Stimulated activated naive CD8-positive, alpha-beta T cell treated with anti-CD3 and anti-CD28 coated beads, Interleukin-15, amount 100 ng/mL, for 72 hours (primary cell): ENCODE data around the gene RFX8.
A peak's percentile ranks its signal among the peaks of the same experiment; 100 is the strongest.
"Not testable (repeated sequence)": the region's sequence is repeated elsewhere in the genome, so short reads cannot be mapped to it uniquely, and the experiment has no call there.

Source experiments
- ATAC-seq: fragments of 150-1000 bp; cut with Tn5 transposase; 2 replicates; pipeline ENCODE4 v1.10.0; 2021; ENCODE audit warnings: mild to moderate bottlenecking, moderate library complexity
- DNase-seq, 2 donors: peaks; one replicate each; pipeline ENCODE4 v3.0.0; 2021 to 2022
- H3K27ac Mint-ChIP-seq, 2 donors: one replicate each; pipeline ENCODE4 v1.8.0; 2022; ENCODE audit warnings: mild to moderate bottlenecking in 2 of 2, mixed read lengths in 2 of 2, moderate library complexity in 2 of 2
- H3K27me3 Mint-ChIP-seq: one replicate; pipeline ENCODE4 v1.8.0; 2022; ENCODE audit warnings: mixed read lengths
- H3K4me1 Mint-ChIP-seq: one replicate; pipeline ENCODE4 v1.8.0; 2022; ENCODE audit warnings: mild to moderate bottlenecking, mixed read lengths
- H3K4me3 Mint-ChIP-seq, 2 donors: one replicate each; pipeline ENCODE4 v1.8.0; 2022; ENCODE audit warnings: mild to moderate bottlenecking in 2 of 2, mixed read lengths in 2 of 2, moderate library complexity in 1 of 2
- H3K9me3 Mint-ChIP-seq, 2 donors: one replicate each; pipeline ENCODE4 v1.8.0; 2022; ENCODE audit warnings: mixed read lengths in 2 of 2

RFX8 gene

GRCh38 chr2:101367508-101367907 lies 107.4 kb downstream of the RFX8 start:
- Mint-ChIP-seq H3K4me3 (no peak overlapping the region), H3K27ac (no peak overlapping the region), H3K27me3 (no peaks in the 10 kb centered on the region), H3K4me1 (peaks cover 2% of the 10 kb centered on the region), H3K9me3 (no peaks in the 10 kb centered on the region)
- DNase-seq (no peak), ATAC-seq (no peak)

- no peak for ATAC-seq
- no peaks in the 10 kb centered on the region for H3K9me3 Mint-ChIP-seq
Observed at GRCh38 chr2:101364878-101365277, 110.0 kb downstream of the RFX8 start.

GRCh38 chr2:101362777-101363176 lies 112.1 kb downstream of the RFX8 start:
- Mint-ChIP-seq H3K27ac (no peak overlapping the region), H3K4me1 (peaks cover 18% of the 10 kb centered on the region), H3K4me3 (no peak overlapping the region), H3K9me3 (no peaks in the 10 kb centered on the region), H3K27me3 (no peaks in the 10 kb centered on the region)
- ATAC-seq, result no peak
- DNase-seq, result no peak

More at GRCh38 chr2:101364878-101365277, 110.0 kb downstream of the RFX8 start:
- Mint-ChIP-seq H3K27me3 (no peaks in the 10 kb centered on the region), H3K4me1 (peaks cover 18% of the 10 kb centered on the region), H3K27ac (no peak overlapping the region), H3K4me3 (no peak overlapping the region)
- DNase-seq, result no peak

- H3K9me3 Mint-ChIP-seq, result no peaks in the 10 kb centered on the region
- no peaks in the 10 kb centered on the region for H3K27me3 Mint-ChIP-seq
- DNase-seq (no peak), ATAC-seq (no peak)
- no peak overlapping the region for H3K4me3 Mint-ChIP-seq
- H3K4me1 Mint-ChIP-seq, result peaks cover 18% of the 10 kb centered on the region
- no peak overlapping the region for H3K27ac Mint-ChIP-seq
Observed at GRCh38 chr2:101362316-101362715, 112.6 kb downstream of the RFX8 start.

- no peak overlapping the region for H3K27ac Mint-ChIP-seq
Observed at GRCh38 chr2:101361522-101361921, 113.4 kb downstream of the RFX8 start.

GRCh38 chr2:101361121-101361520 lies 113.8 kb downstream of the RFX8 start:
- Mint-ChIP-seq H3K27me3 (no peaks in the 10 kb centered on the region), H3K27ac (no peak overlapping the region), H3K4me3 (no peak overlapping the region), H3K4me1 (peaks cover 18% of the 10 kb centered on the region), H3K9me3 (no peaks in the 10 kb centered on the region)
- ATAC-seq (no peak), DNase-seq (no peak)

More at GRCh38 chr2:101361522-101361921, 113.4 kb downstream of the RFX8 start:
- Mint-ChIP-seq H3K9me3 (no peaks in the 10 kb centered on the region), H3K4me1 (peaks cover 18% of the 10 kb centered on the region), H3K4me3 (no peak overlapping the region), H3K27me3 (no peaks in the 10 kb centered on the region)
- ATAC-seq, result peak; percentile 71
- no peak for DNase-seq

- Mint-ChIP-seq H3K27ac (no peak overlapping the region), H3K9me3 (no peaks in the 10 kb centered on the region), H3K27me3 (no peaks in the 10 kb centered on the region), H3K4me3 (no peak overlapping the region), H3K4me1 (peaks cover 18% of the 10 kb centered on the region)
- ATAC-seq (no peak), DNase-seq (no peak)
Observed at GRCh38 chr2:101360232-101360631, 114.7 kb downstream of the RFX8 start.

GRCh38 chr2:101359410-101359954 lies 115.4 kb downstream of the RFX8 start:
- Mint-ChIP-seq H3K27me3 (no peaks in the 10 kb centered on the region), H3K4me3 (no peak overlapping the region), H3K27ac (no peak overlapping the region), H3K9me3 (no peaks in the 10 kb centered on the region), H3K4me1 (peaks cover 18% of the 10 kb centered on the region)
- no peak for ATAC-seq
- DNase-seq, result no peak

GRCh38 chr2:101357376-101357775 lies 117.5 kb downstream of the RFX8 start:
- ATAC-seq (no peak), DNase-seq (no peak)
- Mint-ChIP-seq H3K9me3 (no peaks in the 10 kb centered on the region), H3K4me3 (no peak overlapping the region), H3K4me1 (peaks cover 15% of the 10 kb centered on the region), H3K27me3 (no peaks in the 10 kb centered on the region), H3K27ac (peak overlapping the region in 1 of 2 donors; percentile 81)

- H3K27me3 Mint-ChIP-seq, result no peaks in the 10 kb centered on the region
Observed at GRCh38 chr2:101356521-101356920, 118.4 kb downstream of the RFX8 start.

GRCh38 chr2:101356055-101356454 lies 118.9 kb downstream of the RFX8 start:
- Mint-ChIP-seq H3K27ac (no peak overlapping the region), H3K9me3 (no peaks in the 10 kb centered on the region), H3K4me1 (peaks cover 2% of the 10 kb centered on the region), H3K4me3 (no peak overlapping the region), H3K27me3 (no peaks in the 10 kb centered on the region)
- DNase-seq (no peak), ATAC-seq (no peak)

More at GRCh38 chr2:101356521-101356920, 118.4 kb downstream of the RFX8 start:
- ATAC-seq (no peak), DNase-seq (no peak)
- Mint-ChIP-seq H3K9me3 (no peaks in the 10 kb centered on the region), H3K4me1 (peaks cover 6% of the 10 kb centered on the region), H3K27ac (no peak overlapping the region), H3K4me3 (no peak overlapping the region)

GRCh38 chr2:101355401-101356054 lies 119.4 kb downstream of the RFX8 start:
- Mint-ChIP-seq H3K27me3 (no peaks in the 10 kb centered on the region), H3K9me3 (no peaks in the 10 kb centered on the region), H3K4me3 (no peak overlapping the region), H3K4me1 (no peaks in the 10 kb centered on the region), H3K27ac (no peak overlapping the region)
- DNase-seq (no peak), ATAC-seq (no peak)

GRCh38 chr2:101354420-101355311 lies 120.2 kb downstream of the RFX8 start:
- no peak for ATAC-seq
- Mint-ChIP-seq H3K27ac (no peak overlapping the region), H3K4me1 (no peaks in the 10 kb centered on the region), H3K9me3 (no peaks in the 10 kb centered on the region), H3K27me3 (no peaks in the 10 kb centered on the region), H3K4me3 (no peak overlapping the region)
- DNase-seq, result no peak

- not testable (repeated sequence) for H3K4me1 Mint-ChIP-seq, H3K9me3 Mint-ChIP-seq, DNase-seq, ATAC-seq, H3K27me3 Mint-ChIP-seq, H3K4me3 Mint-ChIP-seq, H3K27ac Mint-ChIP-seq
Observed at GRCh38 chr2:101352631-101353030, 122.3 kb downstream of the RFX8 start.

- DNase-seq, result no peak
- no peaks in the 10 kb centered on the region for H3K9me3 Mint-ChIP-seq
- no peak overlapping the region for H3K27ac Mint-ChIP-seq
- H3K27me3 Mint-ChIP-seq, result no peaks in the 10 kb centered on the region
- ATAC-seq, result no peak
- no peak overlapping the region for H3K4me3 Mint-ChIP-seq
- no peaks in the 10 kb centered on the region for H3K4me1 Mint-ChIP-seq
Observed at GRCh38 chr2:101351207-101351606, 123.7 kb downstream of the RFX8 start.
